ENCODE data around the gene DUSP6. TPM values are rescaled to one million over a fixed set of nuclear protein-coding genes. Genes with fewer than 3 reads are reported as not detected.

The DUSP6 gene, protein sequence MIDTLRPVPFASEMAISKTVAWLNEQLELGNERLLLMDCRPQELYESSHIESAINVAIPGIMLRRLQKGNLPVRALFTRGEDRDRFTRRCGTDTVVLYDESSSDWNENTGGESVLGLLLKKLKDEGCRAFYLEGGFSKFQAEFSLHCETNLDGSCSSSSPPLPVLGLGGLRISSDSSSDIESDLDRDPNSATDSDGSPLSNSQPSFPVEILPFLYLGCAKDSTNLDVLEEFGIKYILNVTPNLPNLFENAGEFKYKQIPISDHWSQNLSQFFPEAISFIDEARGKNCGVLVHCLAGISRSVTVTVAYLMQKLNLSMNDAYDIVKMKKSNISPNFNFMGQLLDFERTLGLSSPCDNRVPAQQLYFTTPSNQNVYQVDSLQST
- 97.3 and 100 TPM in 2 replicates for total RNA-seq (2014; rRNA removed; shearing (Covaris generic))

DNA sequence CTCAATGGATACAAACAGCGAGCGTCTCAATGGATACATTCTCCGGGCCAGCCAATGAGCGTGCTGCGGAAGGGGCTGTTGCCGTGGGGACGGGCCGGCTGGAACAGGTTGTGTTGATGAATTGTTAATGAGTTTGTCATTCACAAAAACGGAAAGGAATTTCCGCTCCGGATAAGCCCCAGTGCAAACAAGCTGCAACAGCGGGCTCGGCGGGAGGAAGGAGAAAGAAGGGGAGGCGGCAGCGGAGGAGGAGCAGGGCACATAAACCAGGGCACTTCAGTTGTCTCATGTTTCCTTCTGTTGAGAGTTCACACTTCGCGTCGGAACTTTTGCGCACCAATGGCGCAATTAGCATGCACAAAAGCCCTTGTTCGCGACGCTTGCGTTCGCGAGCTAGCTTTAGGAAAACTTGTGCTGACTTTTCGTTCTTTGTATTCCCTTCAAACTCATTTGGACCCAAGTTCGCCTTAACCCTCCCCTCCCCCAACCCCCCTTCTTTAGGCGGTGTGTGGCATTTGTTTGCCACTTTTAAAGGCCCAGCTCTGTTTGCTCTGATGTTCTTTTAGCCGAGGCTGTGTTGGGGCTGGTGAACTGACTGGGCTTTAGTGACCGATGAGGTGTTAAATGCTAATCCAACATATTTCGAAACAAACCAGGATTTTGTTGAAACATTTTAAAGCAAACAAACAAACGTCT, at the start of gene DUSP6:
Gene DUSP6, minus strand, starts transcription at position 10 of the 696 bp plus-strand sequence. CDS start 462 bp downstream, outside the sequence.
- Histone ChIP-seq H3K4me1 (peaks cover 6% of the 10 kb centered on the region), H3K4me3 (peak within 1 kb of the TSS; percentile 73), H3K27ac (peak within 1 kb of the TSS; percentile 96), H3K27me3 (no peaks in the 10 kb centered on the region), H3K36me3 (peaks cover 23% of the 10 kb centered on the region), H3K9me3 (replicated peaks) (no peaks in the 10 kb centered on the region)
- DNase-seq = peak; percentile 96 to 98

DNA sequence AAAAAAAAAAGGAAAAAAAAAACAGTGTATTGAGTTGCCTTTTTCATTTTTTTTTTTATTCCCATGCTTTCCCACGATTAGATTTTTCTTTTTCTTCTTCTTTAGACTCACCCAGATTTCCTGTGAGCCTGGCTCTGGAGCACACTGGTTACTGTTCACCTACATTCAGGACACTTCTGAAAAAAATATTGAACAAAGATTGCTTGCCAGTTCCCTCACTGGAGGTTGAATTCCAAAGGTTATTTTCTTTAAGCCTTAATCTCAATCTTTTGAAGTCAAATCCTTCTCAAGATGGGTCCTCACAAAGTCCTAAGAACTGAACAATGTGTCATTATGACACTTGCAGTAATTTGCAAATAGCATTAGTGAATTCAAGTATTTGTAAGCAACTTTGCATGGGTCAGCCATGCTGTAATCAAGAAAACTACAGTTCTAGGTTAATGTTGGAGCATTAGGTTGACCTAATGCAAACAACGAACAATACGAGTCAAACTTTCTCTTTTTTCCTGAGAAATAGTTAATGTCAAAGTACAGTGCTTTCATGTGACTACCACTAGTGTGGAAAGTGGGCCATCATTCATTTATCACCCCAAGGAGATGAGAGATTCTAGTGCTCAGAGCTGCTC, 49.2 kb upstream of the DUSP6 start:
- Histone ChIP-seq H3K4me3 (no peak overlapping the region), H3K27me3 (no peaks in the 10 kb centered on the region), H3K36me3 (no peaks in the 10 kb centered on the region), H3K27ac (no peak overlapping the region), H3K9me3 (replicated peaks) (no peaks in the 10 kb centered on the region), H3K4me1 (no peaks in the 10 kb centered on the region)
- DNase-seq = no peak

DNA sequence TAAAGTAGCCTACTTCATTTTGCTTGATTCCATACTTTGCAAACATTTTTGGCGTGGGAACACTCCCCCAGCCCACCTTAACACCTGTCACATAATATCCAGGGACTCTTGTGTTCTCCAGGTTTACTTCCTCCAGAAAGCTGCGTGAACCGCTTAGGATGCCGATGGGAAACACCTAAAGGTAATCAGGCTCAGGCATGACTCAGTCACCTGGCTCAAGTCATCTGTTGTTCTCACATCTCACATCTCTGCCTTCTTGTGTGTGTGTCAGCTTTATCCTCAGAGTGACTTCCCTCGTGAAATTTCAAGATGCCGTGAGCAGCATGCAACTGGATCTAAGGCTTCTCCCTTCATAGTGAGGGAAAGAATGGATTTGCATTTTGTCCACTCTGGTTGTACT, 48.1 kb upstream of the DUSP6 start:
- Histone ChIP-seq H3K4me3 (no peak overlapping the region), H3K27me3 (no peaks in the 10 kb centered on the region), H3K27ac (no peak overlapping the region), H3K4me1 (no peaks in the 10 kb centered on the region), H3K9me3 (replicated peaks) (no peaks in the 10 kb centered on the region), H3K36me3 (no peaks in the 10 kb centered on the region)
- DNase-seq = no peak

DNA sequence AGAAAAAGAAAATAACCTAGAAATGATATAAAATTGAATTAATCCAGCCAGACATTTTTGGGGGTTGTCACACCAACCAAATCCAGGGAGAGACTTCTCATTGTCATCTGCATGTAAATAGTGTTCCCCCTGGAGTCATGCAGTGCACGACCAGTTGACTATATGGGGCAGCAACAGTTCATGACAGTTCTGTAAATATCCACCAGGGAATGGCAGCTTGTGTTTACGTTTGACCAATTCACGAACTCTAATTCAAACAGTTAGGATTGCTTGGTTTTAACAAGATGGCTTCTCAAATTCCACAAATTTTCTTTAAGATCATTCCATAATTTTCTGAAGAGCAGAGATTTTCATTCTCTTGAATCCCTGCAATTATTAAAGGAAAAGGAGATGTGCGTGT, 43.4 kb upstream of the DUSP6 start:
- H3K4me3 ChIP-seq = no peak overlapping the region
- H3K9me3 ChIP-seq (replicated peaks) = no peaks in the 10 kb centered on the region
- no peak overlapping the region for H3K27ac ChIP-seq
- no peaks in the 10 kb centered on the region for H3K36me3 ChIP-seq
- DNase-seq = no peak
- H3K27me3 ChIP-seq = no peaks in the 10 kb centered on the region
- H3K4me1 ChIP-seq = peaks cover 10% of the 10 kb centered on the region

DNA sequence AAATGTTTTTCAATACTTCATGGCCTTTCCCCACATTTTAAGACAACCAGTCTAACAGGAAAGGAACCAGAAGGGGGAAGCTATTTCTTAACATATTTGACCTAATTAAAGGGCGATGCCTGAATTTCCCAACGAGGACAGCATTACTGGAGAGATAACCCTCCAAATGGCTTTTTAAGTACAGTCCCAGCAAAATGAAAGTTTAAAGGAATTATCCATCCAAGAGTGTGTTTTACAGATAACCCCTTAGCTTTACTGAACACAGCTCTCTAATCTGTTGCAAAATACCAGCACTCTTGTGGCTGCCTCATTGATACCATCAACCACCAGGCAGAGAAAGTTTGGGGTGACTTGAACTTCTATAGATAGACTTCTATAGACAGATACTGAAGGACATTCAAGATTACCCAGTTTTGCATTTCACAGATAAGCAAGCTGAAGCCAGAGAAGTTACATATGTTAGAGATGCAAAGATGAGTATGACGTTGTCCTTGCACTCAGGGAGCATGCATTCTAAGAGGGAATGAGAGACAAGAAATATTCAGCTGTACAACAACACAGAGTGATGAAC, 41.3 kb upstream of the DUSP6 start:
- H3K36me3 ChIP-seq = no peaks in the 10 kb centered on the region
- H3K27ac ChIP-seq = no peak overlapping the region
- DNase-seq = no peak
- no peaks in the 10 kb centered on the region for H3K9me3 ChIP-seq (replicated peaks)
- H3K27me3 ChIP-seq = no peaks in the 10 kb centered on the region
- H3K4me3 ChIP-seq = no peak overlapping the region
- H3K4me1 ChIP-seq = peaks cover 21% of the 10 kb centered on the region

DNA sequence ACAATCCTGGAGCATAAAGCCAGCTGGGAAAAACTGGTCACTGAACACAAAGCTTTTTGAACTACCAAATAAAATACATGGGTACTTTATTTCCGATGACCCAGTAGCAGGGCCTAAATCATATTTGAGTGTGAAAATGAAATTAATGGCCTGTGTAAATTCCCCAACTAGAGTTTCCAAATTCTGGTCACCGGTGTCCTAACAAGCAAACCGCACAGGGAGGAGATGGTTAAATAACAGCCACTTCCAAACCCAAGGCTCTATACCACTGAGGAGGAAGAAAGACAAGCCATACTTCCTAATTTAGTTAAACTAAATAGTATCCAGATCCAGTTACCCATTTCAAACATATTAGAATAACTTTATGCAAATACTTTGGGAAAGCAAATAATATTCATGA, 40.1 kb upstream of the DUSP6 start:
- Histone ChIP-seq H3K27ac (no peak overlapping the region), H3K4me1 (peaks cover 21% of the 10 kb centered on the region), H3K36me3 (no peaks in the 10 kb centered on the region), H3K9me3 (replicated peaks) (no peaks in the 10 kb centered on the region), H3K27me3 (no peaks in the 10 kb centered on the region), H3K4me3 (no peak overlapping the region)
- no peak for DNase-seq

DNA sequence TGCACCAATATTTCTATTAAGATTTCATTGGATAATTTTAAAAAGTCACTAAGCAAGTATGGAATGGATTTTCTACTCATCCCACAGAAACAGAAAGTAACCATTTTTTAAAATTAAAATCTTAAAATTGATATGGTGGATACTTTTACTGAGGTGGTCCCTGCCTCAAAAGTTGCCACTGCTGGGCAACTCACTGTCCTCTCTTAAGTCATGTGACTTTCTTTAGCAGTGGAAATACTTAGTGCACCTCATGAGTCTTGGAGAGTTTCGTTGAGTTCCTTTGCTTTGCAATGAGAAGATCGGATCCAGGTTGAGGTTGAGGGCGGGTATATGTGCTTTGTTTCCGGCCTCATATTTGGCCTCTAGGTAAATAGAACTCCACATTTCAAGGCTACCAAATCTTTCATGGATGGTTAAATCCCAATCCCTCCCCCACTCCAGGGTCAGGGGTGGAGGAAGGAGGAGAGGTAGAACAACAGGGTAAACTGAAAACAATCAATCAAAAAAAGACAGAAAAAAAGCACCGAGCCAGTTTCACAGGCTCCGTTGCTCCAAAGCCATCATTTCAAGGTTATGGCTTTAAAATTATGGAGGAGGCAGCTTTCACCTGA, 39.5 kb upstream of the DUSP6 start:
- no peak for DNase-seq
- no peaks in the 10 kb centered on the region for H3K27me3 ChIP-seq
- peaks cover 21% of the 10 kb centered on the region for H3K4me1 ChIP-seq
- H3K9me3 ChIP-seq (replicated peaks) = no peaks in the 10 kb centered on the region
- H3K27ac ChIP-seq = no peak overlapping the region
- no peak overlapping the region for H3K4me3 ChIP-seq
- no peaks in the 10 kb centered on the region for H3K36me3 ChIP-seq

DNA sequence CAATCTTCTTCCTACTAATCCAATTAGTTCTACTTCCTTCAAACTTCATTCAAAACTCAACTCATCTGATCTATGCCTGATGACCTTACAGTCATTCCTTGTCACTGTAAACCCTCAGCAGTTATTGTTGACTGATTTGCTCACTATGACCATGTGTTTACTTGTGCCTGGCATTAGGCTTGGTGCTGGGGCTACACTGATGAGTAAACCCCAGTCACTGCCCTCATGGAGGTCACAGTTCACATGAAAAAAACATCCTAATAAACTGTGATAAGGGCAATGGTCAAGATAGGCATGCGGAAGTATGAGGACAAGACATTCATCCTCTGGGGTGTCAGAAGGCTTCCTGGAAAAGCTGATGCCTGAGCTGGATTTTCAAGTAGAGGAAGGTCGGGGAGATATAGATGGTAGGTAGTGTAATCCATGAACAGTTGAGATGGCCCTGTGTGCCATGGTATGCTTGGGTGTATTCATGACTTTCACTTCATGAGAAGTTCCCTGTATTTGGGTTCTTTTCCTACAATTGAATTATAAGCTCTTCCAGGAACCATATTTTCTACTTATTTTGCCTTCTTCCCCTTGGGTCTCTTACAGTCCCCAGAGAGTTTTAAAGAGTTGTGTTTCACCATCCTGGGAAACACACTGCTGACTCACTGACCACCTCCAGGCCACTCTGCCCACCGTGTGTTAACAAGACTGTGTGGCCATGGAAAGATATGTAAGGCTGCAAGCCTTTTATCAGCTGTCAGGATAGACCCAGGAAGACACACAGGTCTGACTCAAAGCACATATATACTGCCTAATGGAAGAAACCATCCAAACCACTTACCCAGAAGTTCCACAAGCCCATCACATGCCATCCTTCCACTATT, 38.7 kb upstream of the DUSP6 start:
- Histone ChIP-seq H3K4me1 (peaks cover 21% of the 10 kb centered on the region), H3K27ac (peak overlapping the region; percentile 47), H3K27me3 (no peaks in the 10 kb centered on the region), H3K4me3 (no peak overlapping the region), H3K9me3 (replicated peaks) (no peaks in the 10 kb centered on the region), H3K36me3 (no peaks in the 10 kb centered on the region)
- DNase-seq = peak; percentile 38 to 48

DNA sequence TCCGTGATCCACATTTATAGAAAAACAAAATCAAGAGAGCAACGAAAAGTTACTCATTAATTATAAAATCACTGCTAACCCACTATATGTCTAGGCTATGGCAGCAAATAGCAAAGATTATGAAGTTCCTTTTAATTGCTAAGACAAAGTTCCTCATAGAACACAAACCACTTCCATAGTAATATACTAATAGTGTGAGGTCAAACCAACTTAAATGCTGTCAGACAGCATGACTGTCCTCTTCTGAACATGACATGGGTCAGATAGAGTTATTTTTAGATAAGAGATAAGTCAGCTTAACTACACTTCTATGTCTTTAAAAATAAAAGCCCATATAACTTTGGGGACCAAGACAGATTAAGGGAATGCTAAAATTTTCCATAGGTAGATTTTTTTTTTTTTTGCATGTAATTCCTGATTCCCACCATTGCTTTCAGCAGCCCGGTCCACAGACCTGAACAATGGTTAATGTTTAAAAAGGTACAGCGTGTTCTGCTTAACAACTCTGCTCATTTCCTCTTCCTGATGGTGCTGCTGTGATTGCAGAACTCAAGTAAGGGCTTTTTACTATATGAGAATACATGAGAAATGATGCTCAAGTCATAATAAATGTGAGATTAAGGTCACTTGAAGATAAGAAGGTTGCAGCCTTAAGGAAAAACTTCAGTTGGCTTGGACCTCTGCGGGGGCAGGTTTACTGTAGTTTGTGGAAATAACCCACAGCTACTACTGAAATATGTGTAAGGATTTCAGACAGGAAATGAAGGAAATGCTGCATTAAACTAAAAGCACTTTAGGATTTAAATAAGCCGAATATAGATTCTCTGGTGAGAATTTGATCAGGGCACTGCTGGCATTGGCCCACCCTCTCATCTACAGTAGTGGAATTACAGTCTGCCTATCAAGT, 37.7 kb upstream of the DUSP6 start:
- peak overlapping the region; percentile 47 for H3K27ac ChIP-seq
- no peak for DNase-seq
- no peaks in the 10 kb centered on the region for H3K36me3 ChIP-seq

DNA sequence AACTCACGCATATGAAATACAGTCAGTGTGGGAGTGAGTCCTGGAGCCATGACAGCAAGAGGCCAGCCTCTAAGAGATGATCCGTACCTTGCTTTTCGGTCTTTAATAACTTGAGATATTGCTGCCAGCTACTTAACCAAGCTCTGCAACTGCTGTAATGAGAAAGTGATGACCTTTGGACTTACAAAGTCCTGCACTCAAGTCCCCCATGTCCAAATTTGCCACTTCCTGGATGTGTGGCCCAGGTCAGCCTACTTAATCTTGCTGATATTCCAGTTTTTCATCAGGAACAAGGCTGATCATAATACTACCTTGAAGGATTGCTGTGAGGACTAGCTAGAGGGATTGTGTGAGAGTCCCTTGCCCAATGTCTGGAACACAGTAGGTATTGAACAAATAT, 33.8 kb upstream of the DUSP6 start:
- Histone ChIP-seq H3K36me3 (no peaks in the 10 kb centered on the region), H3K4me3 (no peak overlapping the region), H3K27me3 (no peaks in the 10 kb centered on the region), H3K4me1 (peaks cover 25% of the 10 kb centered on the region), H3K9me3 (replicated peaks) (no peaks in the 10 kb centered on the region), H3K27ac (no peak overlapping the region)
- no peak for DNase-seq

More for the DNA sequence above, 37.7 kb upstream of the DUSP6 start:
- Histone ChIP-seq H3K27me3 (no peaks in the 10 kb centered on the region), H3K9me3 (replicated peaks) (no peaks in the 10 kb centered on the region), H3K4me3 (no peak overlapping the region), H3K4me1 (peaks cover 22% of the 10 kb centered on the region)

DNA sequence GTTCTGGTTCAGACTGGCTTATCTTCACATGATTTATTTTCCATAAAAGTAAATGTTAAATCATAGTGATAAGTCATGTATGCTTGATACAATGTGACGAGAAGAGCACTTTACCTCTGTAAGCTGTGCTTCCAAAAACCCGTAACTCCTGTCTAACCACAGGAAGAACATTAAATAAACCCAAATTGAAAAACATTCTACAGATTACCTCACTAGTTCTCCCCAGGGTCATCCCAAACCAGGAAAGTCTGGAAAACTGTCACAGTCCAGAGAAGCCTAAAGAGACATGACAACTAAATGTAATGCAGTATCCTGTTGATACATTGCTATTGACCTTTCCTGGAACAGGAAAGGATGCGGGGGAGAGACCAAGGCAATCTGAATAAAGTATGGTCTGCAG, 32.5 kb upstream of the DUSP6 start:
- H3K9me3 ChIP-seq (replicated peaks) = no peaks in the 10 kb centered on the region
- H3K27ac ChIP-seq = no peak overlapping the region
- H3K4me3 ChIP-seq = no peak overlapping the region
- H3K27me3 ChIP-seq = no peaks in the 10 kb centered on the region
- no peaks in the 10 kb centered on the region for H3K36me3 ChIP-seq
- H3K4me1 ChIP-seq = peaks cover 12% of the 10 kb centered on the region
- no peak for DNase-seq

DNA sequence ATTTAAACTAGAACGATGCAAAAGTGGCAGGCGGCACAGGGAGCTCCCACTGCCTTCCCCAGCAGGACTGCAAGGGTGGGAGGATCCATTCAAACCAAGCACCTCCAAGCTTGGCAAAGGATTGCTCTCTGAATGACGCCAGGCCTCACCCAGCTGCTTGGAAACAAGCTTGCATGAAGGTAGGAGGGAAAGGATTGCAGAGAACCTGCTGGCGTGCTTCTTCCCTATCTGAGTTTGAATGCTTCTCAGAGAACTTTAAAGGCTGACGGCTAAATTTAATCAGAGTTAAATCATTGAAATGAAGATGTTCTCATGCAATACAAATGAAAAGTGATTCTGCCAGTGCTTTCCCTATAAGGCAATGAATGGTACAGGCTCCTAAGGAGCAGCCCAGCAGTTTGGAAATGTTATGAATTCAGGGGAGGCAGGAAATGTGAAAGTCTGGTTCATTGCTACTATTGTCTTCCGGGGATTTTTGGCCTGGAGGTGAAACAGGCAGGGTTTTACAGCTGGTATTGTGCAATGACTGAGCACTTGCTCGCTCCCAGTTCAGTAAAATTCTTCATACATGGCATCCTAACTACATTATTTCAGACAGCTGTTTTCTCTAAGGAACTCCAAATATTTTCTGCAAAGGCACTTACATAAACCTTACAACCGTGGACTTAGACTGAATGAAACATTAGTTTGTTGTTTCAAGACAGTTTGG, 31.9 kb upstream of the DUSP6 start:
- Histone ChIP-seq H3K4me1 (peaks cover 10% of the 10 kb centered on the region; the same call in 1 of the 2 replicates), H3K27ac (no peak overlapping the region), H3K36me3 (no peaks in the 10 kb centered on the region), H3K27me3 (no peaks in the 10 kb centered on the region), H3K9me3 (replicated peaks) (no peaks in the 10 kb centered on the region), H3K4me3 (no peak overlapping the region)
- DNase-seq = peak; percentile 7 to 46

Data from SJCRH30 (cell line).